HepG2 (cell line): ENCODE measurements around the gene CSNK1A1. TPM values are rescaled to one million over a fixed set of nuclear protein-coding genes. Genes with fewer than 3 reads are reported as not detected.

Experiments
- AGO1 ChIP-seq: fragments of 200-400 bp; formaldehyde crosslinking; IDR thresholded peaks from 2 replicates; pipeline ENCODE4 v1.6.1; 2017; ENCODE audit warnings: mild to moderate bottlenecking, low read depth, low read length, moderate library complexity; ENCODE audit not compliant: poor library complexity, severe bottlenecking
- CHCHD3 ChIP-seq: sonication (generic); formaldehyde crosslinking; IDR thresholded peaks from 2 replicates; pipeline ENCODE4 v1.8.0; 2022; ENCODE audit warnings: mild to moderate bottlenecking, missing genetic modification reagents, moderate library complexity
- GABPA ChIP-seq, 2 experiments: IDR thresholded peaks; 2 replicates each; pipeline ENCODE4 v1.6.1; 2011 to 2016; ENCODE audit warnings: low read depth in 2 of 2, low read length in 1 of 2, missing biosample characterization in 1 of 2, missing genetic modification characterization in 1 of 2
- SMC3 ChIP-seq: IDR thresholded peaks from 2 replicates; pipeline ENCODE4 v1.6.1; 2011; ENCODE audit warnings: low read length, improper control_type of control experiment
- SRSF9 ChIP-seq: fragments of 200-400 bp; formaldehyde crosslinking; IDR thresholded peaks from 2 replicates; pipeline ENCODE4 v1.6.1; 2018; ENCODE audit warnings: borderline replicate concordance, mild to moderate bottlenecking, low read depth, low read length; ENCODE audit not compliant: insufficient read depth, poor library complexity, severe bottlenecking
- ZFP36L2 ChIP-seq: sonication (generic); formaldehyde crosslinking; IDR thresholded peaks from 2 replicates; pipeline ENCODE4 v1.4.0; 2020; ENCODE audit warnings: missing genetic modification reagents
- ZNF124 ChIP-seq: sonication (generic); formaldehyde crosslinking; IDR thresholded peaks from 2 replicates; pipeline ENCODE4 v1.4.0; 2020; ENCODE audit warnings: missing genetic modification reagents
- ZNF17 ChIP-seq: sonication (generic); formaldehyde crosslinking; IDR thresholded peaks from 2 replicates; pipeline ENCODE4 v1.5.0; 2020; ENCODE audit warnings: mild to moderate bottlenecking, missing genetic modification reagents
- ZNF205 ChIP-seq: IDR thresholded peaks from 2 replicates; pipeline ENCODE4 v1.6.1; 2018; ENCODE audit warnings: missing biosample characterization, missing genetic modification reagents
- ZNF230 ChIP-seq: sonication (generic); formaldehyde crosslinking; IDR thresholded peaks from 2 replicates; pipeline ENCODE4 v1.4.0; 2020; ENCODE audit warnings: mild to moderate bottlenecking, missing genetic modification reagents
- ZNF282 ChIP-seq: fragments of 450-650 bp; IDR thresholded peaks from 2 replicates; pipeline ENCODE4 v1.6.1; 2018; ENCODE audit not compliant: partially characterized antibody
- ZNF350 ChIP-seq: sonication (generic); formaldehyde crosslinking; IDR thresholded peaks from 2 replicates; pipeline ENCODE4 v1.4.0; 2020; ENCODE audit warnings: mild to moderate bottlenecking, low read depth, missing genetic modification reagents, borderline replicate concordance
- ZNF503 ChIP-seq: sonication (generic); formaldehyde crosslinking; IDR thresholded peaks from 2 replicates; pipeline ENCODE4 v1.4.0; 2020; ENCODE audit warnings: missing genetic modification reagents
- ZNF639 ChIP-seq: conservative IDR thresholded peaks from 2 replicates; pipeline ENCODE4 v1.6.1; 2018; ENCODE audit warnings: missing genetic modification reagents
- ZNF660 ChIP-seq: sonication (generic); formaldehyde crosslinking; IDR thresholded peaks from 2 replicates; pipeline ENCODE4 v1.5.1; 2020; ENCODE audit warnings: mild to moderate bottlenecking, low read depth, missing genetic modification reagents, borderline replicate concordance
- ZNF720 ChIP-seq: sonication (generic); formaldehyde crosslinking; IDR thresholded peaks from 2 replicates; pipeline ENCODE4 v1.4.0; 2020; ENCODE audit warnings: missing genetic modification reagents
- ZNF883 ChIP-seq: sonication (generic); formaldehyde crosslinking; IDR thresholded peaks from 2 replicates; pipeline ENCODE4 v1.5.1; 2020; ENCODE audit warnings: mild to moderate bottlenecking, missing genetic modification reagents; ENCODE audit errors: not compliant biosample characterization
- ZSCAN21 ChIP-seq: sonication (generic); formaldehyde crosslinking; IDR thresholded peaks from 2 replicates; pipeline ENCODE4 v1.8.0; 2022; ENCODE audit warnings: mild to moderate bottlenecking, missing genetic modification reagents, moderate library complexity, borderline replicate concordance
- polyA plus RNA-seq, 8 experiments: library from polyadenylated mRNA; depleted of rRNA in 3 of 8; stranded (reverse) in 7 of 8; unstranded in 1 of 8; fragments of >200 nt; fragmentation: Illumina TruSeq in 4 of 8; extraction: Trizol in 4 of 8; gene quantifications; 2 replicates each; pipeline versions ENCODE4 v1.2.1 to v1.2.3, GENCODE V29; 2011 to 2016; ENCODE audit warnings: low read depth in 4 of 8, missing spikeins in 1 of 8, mixed read lengths in 1 of 8; ENCODE audit not compliant: insufficient read depth in 1 of 8
- total RNA-seq, 5 experiments: library from RNA; depleted of rRNA; stranded (reverse); fragments of >200 nt; fragmentation: Illumina TruSeq; extraction: Trizol; gene quantifications; 2 replicates each; pipeline ENCODE4 v1.2.3, GENCODE V29; 2016; ENCODE audit warnings: low read depth in 1 of 5
- TF ChIP-seq, protein P1 (sequence below): sonication (generic); formaldehyde crosslinking; IDR thresholded peaks from 2 replicates; pipeline ENCODE4 v1.8.0; 2022; ENCODE audit warnings: mild to moderate bottlenecking, missing genetic modification reagents, borderline replicate concordance
- TF ChIP-seq, protein P2 (sequence below): sonication (generic); formaldehyde crosslinking; IDR thresholded peaks from 2 replicates; pipeline ENCODE4 v1.4.0; 2020; ENCODE audit warnings: mild to moderate bottlenecking, missing genetic modification reagents, borderline replicate concordance

The CSNK1A1 gene
- total and polyA plus RNA-seq, 2 of the 13 experiments (the other 11 are each of a cell fraction or from before 2014, with no cell fraction given) = 89.0 to 149 TPM

DNA sequence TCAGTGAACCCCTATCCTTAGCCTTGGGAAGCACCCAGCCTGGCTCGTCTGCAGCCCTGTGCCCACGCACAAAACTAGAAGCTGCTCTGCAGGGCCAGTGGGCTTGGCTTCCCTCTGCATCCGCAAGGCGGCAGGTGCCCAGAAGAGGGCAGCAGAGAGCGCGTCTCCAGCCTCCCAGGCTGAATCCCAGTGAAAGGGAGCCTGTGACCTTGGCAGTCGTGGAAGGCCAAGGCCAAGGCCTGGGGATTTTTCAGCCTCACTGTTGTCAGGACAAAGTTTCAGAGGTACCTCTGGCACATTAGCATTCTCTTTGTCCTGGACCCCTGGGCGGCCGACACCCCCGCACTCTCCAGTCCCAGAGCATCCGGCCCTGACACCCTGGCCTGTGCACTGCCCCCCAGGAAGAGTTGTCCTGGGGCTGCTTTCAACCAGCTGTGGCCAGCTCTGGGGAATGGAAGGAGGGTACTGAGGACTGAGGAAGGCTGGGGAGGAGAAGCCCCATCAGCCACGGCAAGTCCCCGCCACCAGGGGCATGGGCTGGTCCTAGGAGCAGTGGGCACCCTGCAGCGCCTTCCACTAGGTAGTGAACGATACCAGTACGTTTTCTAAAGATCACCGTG, 108.6 kb downstream of the CSNK1A1 start (continued):
- TF ChIP-seq SRSF9 (no peak), SMC3 (peak; percentile 72), GABPA (IDR thresholded peaks at IDR 0.05; ENCODE audit: low read depth, low read length) (no peak), GABPA (CRISPR knock-in tag; IDR thresholded peaks at IDR 0.05; ENCODE audit: low read depth) (no peak), ZNF230 (CRISPR knock-in tag) (no peak), ZNF883 (CRISPR knock-in tag) (no peak), ZFP36L2 (no peak), ZNF350 (CRISPR knock-in tag) (peak; percentile 78), ZNF639 (CRISPR knock-in tag) (no peak), ZNF660 (CRISPR knock-in tag) (no peak), ZNF503 (no peak), AGO1 (no peak), ZNF720 (no peak), ZSCAN21 (CRISPR knock-in tag) (no peak), ZNF124 (CRISPR knock-in tag) (no peak), ZNF282 (no peak), CHCHD3 (CRISPR knock-in tag) (no peak), ZNF17 (CRISPR knock-in tag) (no peak), ZNF205 (CRISPR knock-in tag) (0 out of 2 replicates have a peak, but pooled peaks have one; percentile 44)
- TF ChIP-seq, protein P1, sequence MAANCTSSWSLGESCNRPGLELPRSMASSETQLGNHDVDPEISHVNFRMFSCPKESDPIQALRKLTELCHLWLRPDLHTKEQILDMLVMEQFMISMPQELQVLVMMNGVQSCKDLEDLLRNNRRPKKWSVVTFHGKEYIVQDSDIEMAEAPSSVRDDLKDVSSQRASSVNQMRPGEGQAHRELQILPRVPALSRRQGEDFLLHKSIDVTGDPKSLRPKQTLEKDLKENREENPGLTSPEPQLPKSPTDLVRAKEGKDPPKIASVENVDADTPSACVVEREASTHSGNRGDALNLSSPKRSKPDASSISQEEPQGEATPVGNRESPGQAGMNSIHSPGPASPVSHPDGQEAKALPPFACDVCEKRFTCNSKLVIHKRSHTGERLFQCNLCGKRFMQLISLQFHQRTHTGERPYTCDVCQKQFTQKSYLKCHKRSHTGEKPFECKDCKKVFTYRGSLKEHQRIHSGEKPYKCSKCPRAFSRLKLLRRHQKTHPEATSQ = no peak
- TF ChIP-seq, protein P2, sequence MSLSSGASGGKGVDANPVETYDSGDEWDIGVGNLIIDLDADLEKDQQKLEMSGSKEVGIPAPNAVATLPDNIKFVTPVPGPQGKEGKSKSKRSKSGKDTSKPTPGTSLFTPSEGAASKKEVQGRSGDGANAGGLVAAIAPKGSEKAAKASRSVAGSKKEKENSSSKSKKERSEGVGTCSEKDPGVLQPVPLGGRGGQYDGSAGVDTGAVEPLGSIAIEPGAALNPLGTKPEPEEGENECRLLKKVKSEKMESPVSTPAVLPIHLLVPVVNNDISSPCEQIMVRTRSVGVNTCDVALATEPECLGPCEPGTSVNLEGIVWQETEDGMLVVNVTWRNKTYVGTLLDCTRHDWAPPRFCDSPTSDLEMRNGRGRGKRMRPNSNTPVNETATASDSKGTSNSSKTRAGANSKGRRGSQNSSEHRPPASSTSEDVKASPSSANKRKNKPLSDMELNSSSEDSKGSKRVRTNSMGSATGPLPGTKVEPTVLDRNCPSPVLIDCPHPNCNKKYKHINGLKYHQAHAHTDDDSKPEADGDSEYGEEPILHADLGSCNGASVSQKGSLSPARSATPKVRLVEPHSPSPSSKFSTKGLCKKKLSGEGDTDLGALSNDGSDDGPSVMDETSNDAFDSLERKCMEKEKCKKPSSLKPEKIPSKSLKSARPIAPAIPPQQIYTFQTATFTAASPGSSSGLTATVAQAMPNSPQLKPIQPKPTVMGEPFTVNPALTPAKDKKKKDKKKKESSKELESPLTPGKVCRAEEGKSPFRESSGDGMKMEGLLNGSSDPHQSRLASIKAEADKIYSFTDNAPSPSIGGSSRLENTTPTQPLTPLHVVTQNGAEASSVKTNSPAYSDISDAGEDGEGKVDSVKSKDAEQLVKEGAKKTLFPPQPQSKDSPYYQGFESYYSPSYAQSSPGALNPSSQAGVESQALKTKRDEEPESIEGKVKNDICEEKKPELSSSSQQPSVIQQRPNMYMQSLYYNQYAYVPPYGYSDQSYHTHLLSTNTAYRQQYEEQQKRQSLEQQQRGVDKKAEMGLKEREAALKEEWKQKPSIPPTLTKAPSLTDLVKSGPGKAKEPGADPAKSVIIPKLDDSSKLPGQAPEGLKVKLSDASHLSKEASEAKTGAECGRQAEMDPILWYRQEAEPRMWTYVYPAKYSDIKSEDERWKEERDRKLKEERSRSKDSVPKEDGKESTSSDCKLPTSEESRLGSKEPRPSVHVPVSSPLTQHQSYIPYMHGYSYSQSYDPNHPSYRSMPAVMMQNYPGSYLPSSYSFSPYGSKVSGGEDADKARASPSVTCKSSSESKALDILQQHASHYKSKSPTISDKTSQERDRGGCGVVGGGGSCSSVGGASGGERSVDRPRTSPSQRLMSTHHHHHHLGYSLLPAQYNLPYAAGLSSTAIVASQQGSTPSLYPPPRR (CRISPR knock-in tag) = no peak
